NK-92 (cell line): ENCODE data around the gene NPAS1.
"Not testable (repeated sequence)": the region's sequence is repeated elsewhere in the genome, so short reads cannot be mapped to it uniquely, and the experiment has no call there.

Experiments used
- DNase-seq: peaks from one replicate; lab custom pipeline; 2025; ENCODE audit not compliant: unreplicated experiment; lab: John Stamatoyannopoulos, UW

The NPAS1 gene

GRCh38 chr19:47074621-47075020, 55.0 kb downstream of the NPAS1 start:
- DNase-seq, result no peak

GRCh38 chr19:47075179-47075810, 55.7 kb downstream of the NPAS1 start:
- DNase-seq, result no peak

- DNase-seq, result no peak
These were observed 56.3 kb downstream of the NPAS1 start for GRCh38 chr19:47075941-47076340.

GRCh38 chr19:47078351-47078750, 58.7 kb downstream of the NPAS1 start:
- not testable (repeated sequence) for DNase-seq

- DNase-seq, result no peak
These were observed 61.5 kb downstream of the NPAS1 start for GRCh38 chr19:47081095-47081494.

- DNase-seq, result no peak
These were observed 62.9 kb downstream of the NPAS1 start for GRCh38 chr19:47082493-47082892.

GRCh38 chr19:47084879-47085439, 65.3 kb downstream of the NPAS1 start:
- no peak for DNase-seq

GRCh38 chr19:47086280-47086679, 66.6 kb downstream of the NPAS1 start:
- no peak for DNase-seq

GRCh38 chr19:47089767-47090350, 70.2 kb downstream of the NPAS1 start:
- no peak for DNase-seq

- DNase-seq, result no peak
These were observed 73.6 kb downstream of the NPAS1 start for GRCh38 chr19:47093254-47093653.

GRCh38 chr19:47093841-47094240, 74.2 kb downstream of the NPAS1 start:
- no peak for DNase-seq

- no peak for DNase-seq
These were observed 75.2 kb downstream of the NPAS1 start for GRCh38 chr19:47094557-47095475.
